T-helper 9 cell (primary cell): Measurements from ENCODE around the gene LIMCH1.

Experiments
- DNase-seq: peaks from one replicate; pipeline ENCODE4 v3.0.0-alpha.2; 2020

Gene LIMCH1

DNA sequence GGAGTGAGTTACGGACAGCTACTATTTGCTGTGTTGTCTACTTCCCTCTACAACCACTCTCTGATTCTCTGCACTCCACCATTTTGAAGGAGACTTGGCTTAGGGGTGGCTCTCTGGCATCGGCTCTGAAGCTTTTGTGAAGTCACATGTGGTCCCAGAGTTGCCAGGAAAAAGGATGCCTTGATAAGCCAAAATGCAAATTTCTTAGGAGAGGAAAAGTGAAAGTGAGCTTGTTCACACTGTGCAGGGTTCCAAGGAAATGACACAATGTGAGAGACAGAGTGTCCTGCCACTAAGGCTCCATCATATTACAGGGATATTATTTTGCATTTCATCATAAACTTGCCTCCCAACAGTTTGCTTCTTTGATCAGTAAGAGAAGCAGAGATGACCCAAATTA is 203.4 kb downstream of the LIMCH1 start:
- DNase-seq, result no peak

DNA sequence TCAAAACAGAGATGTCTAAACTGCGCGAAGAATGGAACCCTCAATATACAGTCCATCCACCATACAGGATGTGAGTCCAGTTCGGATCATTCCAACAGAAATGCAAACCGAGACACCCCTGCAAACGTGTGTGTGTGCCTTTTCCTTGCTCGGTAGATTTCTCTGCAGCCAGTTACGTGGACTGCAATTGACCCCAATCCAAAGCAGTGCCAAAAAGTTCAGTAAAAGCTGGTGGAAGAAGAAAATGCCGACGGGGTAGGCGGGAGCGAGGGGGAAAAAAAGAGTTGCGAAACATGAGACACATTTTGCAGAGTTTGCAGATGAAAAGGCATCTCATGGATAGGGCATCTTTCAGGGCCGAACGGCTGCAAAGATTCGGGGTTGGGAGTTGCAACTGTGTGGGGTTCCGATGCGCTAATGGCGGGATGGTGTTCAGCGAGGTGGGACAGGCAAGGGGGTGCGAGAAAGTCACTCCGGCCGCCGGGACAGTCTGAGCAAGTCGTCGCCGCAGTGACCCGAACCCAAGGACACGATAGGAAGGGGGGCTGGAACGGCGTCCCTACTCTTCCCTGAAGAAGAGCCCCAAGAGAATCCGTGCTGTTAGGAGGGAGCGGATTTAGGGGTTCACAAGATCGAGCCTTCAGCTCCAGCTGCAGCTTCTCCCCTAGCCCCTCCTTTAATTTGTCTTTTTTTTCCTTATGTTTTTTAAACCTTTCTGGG is 206.8 kb downstream of the LIMCH1 start:
- no peak for DNase-seq

DNA sequence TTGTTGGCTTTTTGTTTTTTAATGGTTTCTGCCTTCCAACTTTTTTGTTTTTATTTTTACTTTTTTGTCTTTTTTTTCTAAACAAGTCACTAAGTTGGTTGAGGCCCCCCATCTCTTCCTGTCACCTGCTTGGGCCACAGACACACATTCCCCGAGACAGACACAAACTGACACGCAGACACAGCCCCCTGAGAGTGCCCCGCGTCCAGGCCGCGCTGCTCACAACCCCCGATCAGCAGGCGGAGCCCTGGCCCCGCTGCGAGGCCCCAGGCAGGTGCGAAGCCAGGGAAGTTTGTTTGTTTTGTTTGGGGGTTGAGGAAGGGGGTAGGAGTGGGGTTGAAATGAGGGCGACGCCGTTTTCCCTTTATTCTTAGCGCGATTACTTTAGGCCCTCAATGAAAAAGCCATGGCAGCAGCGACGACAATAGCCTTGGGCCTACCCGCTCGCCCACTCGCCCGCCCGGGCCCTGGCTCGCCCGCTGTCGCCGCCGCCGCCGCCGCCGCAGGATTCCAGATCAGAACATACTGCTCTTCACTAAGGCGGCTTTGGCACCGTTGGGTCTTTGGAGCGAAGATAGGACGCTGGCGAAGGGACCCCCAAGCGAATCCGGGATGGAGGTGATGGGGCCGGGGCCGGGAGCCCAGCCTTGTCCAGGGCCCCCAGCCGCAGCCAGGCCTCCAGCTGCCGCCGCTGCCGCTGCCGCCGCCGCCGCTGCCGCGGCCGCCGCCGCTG is 207.5 kb downstream of the LIMCH1 start:
- DNase-seq, result no peak

DNA sequence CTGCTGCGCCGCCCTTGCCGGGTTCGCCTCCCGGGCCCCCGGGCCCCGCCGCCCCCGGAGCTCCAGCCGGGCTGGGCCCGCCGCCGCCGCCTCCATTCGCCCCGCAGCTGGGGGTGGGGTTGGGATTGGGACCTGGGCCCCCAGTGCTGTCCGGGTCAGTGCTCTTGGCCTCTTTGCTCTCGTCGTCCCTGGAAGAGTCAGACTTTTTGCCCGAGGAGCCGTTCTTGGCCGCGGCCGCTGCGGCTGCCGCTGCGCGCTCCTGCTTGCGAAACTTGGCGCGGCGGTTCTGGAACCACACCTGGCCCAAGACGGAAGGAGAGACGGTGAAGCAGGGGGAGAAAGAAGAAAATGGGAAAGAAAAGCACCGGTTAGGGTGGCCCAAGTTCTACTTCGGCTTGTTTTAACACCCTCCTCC is 208.1 kb downstream of the LIMCH1 start:
- no peak for DNase-seq

DNA sequence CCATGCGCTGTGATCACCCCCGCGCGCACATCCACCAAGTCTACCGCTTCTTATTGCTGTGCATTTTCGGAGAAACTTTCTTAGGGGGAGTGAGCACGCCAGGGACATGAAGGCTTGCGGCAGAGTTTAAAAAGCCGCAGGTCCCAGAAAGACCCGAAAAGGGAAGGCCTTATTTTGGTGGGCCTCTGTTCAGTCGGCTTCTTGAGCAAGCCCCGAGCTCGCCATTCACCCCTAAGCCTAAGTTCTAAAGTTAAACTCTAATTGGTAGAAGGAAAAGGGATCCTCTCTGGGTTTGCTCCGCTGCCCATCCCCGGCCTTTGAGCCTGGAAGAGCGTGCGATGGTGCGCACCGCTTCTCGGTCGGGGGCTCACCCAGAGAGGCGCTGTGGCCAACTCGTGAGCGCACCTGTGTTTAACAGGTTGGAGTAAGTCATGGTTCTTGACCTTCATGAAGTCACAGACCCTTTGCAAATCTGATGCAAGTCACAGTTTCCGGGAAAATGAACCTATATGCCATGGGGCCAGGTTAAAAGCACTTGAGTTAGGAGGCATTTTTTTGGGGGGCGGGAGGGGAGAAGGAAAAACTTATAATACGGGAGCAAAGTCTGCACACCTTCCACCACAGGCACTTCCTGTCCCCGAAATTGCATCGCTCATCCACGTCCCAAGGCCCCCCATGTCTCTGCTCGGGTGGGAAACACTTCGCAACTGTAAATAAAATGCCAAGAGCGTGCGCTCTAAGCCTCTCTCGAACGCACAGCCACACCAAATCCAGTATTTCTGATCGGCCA is 208.7 kb downstream of the LIMCH1 start:
- no peak for DNase-seq

DNA sequence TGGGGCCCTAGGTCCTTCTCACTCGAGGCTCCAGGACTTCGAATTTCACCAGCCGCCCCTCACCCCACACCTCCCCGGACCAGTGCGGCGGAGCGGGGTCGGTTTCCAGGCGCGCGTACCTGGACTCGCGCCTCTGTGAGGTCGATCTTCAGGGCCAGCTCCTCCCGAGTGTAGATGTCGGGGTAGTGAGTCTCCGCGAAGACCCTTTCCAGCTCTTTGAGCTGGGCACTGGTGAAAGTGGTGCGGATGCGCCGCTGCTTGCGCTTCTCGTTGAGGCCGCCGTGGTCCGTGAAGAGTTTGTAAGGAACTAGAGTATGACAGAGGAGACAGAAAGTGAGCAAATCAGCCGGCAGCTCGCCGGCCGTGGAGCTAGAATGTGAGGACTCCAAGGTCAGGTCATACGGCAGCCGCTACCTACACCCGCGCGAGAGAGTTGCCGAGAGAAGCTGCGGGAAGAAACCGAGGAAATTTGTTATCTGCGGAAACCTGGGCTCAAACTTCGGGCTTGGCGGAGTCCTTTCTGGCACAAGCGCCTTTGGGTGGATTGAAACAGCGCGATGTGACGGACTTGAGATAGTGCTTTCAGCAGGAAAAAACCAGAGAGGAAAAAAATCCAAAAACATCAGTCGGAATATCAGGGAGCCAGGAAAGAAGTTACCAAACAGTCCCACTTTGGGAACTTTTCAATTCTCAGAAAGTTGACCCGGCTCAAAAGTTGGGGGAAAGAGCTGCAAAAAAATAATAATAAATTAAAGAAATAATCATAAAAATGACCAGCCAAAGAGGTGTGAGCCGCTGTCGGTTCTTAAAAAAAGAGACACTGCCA is 209.5 kb downstream of the LIMCH1 start:
- DNase-seq, result no peak

DNA sequence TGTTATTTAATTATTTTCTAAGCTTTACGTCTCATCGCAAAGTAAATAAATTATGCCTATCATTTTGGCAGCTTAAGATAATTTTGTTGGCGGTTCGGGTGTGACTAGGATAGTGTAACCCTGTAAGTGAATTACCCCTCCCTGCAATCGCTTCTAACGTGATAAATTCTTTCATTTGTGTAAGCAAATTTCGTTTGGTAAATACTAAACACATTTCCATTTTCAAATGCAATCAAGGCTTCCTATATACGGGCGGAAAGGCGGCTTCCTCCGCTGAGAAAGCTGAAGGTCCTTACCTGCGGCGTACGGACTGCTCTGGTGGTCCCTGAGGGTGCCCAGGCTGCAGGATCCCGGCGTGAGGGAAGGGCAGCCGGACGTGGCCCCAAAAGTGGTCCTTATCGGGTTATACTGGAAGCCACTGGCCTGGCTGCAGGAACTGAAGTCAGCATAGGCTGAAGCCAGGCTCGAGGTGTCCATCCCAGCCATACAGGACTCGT is 210.2 kb downstream of the LIMCH1 start:
- no peak for DNase-seq

DNA sequence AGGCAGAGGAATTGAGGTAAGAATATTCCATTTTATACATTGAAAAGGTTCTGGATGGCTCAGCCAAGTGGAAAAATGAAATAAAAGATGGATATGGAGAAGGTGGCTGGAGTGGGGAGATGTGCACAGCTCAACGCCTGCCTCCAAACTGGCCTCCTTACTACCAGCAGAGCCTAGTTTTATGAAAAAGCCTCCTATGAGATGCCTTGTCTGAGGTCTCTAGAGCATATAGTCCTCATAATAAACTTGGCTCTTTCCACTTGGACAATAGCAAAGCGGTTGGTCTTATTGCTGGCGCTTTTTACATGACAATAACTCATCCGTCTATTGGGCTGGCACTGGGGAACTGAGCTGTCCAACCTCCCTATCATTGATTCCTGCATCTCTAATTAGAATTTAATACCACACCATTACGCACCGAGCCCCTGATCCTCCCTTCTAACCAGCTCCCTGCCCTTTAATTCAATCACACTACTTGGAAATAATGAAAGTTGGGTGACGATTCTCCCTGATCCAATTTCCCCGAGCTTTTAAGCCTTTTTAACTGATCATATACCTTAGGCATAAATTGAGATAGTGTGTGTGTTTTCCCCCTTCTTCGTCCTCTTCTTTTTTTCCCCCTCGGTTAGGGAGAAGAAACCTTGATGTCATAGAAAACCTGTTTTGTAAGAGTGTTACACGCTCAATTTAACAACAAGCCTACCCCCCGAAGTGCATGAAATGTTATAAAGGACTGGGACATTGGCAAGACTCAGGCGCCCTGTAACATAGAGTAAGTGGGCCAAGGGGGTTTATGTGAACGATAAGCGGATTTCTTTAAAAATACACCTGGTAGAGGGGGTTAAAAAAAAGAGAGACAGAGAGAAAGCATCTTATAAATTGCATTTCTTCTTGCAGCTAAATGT is 210.9 kb downstream of the LIMCH1 start, which contains the start of gene PHOX2B:
PHOX2B (minus strand) TSS at position 155 of the 905 bp plus-strand sequence; CDS start at position 40, 115 bp downstream.
- DNase-seq, result no peak

DNA sequence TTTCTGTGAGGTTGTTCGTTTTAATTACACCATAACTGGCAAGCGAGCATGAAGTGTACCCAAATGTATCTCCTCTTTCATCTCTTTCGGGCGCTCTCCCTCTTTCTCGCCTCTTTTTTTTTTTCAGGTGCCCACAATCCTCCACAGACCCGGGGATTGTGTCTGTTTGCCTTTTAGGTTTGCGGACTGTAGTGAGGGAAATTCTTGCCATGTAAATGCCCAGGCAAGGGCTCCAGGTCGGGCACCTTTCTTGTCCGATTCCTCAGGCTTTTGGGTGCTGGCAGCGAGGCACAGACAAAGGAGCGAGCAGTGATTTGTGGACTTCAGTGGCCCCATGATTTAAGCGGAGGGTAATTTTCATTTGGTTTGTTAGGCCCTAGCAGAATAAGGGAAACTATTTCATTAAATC is 211.7 kb downstream of the LIMCH1 start:
- DNase-seq, result no peak
